RWPE2 (cell line): ENCODE data around the gene ZBED2.

Experiments
- ATAC-seq: fragments of 200-7000 bp; cut with Tn5 transposase; 3 replicates; pipeline ENCODE4 v1.9.1; 2021; ENCODE audit warnings: low read depth
- DNase-seq: peaks from one replicate; pipeline ENCODE4 v3.0.0-alpha.2; 2020; ENCODE audit warnings: low spot score
- H3K27ac ChIP-seq: fragments of 450-650 bp; 2 replicates; pipeline ENCODE4 v1.5.1; 2017; ENCODE audit warnings: mild to moderate bottlenecking; ENCODE audit not compliant: poor library complexity, severe bottlenecking
- H3K27me3 ChIP-seq: fragments of 250-450 bp; sonication (Bioruptor Pico); 2 replicates; pipeline ENCODE4 v1.5.1; 2021; ENCODE audit warnings: mild to moderate bottlenecking, moderate library complexity; ENCODE audit not compliant: insufficient read depth, poor library complexity, severe bottlenecking
- H3K36me3 ChIP-seq: fragments of 250-450 bp; sonication (Bioruptor Pico); 2 replicates; pipeline ENCODE4 v1.5.1; 2020; ENCODE audit warnings: low read depth, mild to moderate bottlenecking, moderate library complexity
- H3K4me1 ChIP-seq: fragments of 250-450 bp; sonication (Bioruptor Pico); 2 replicates; pipeline ENCODE4 v1.5.1; 2021; ENCODE audit warnings: mild to moderate bottlenecking, moderate library complexity; ENCODE audit not compliant: insufficient read depth, poor library complexity, severe bottlenecking
- H3K4me3 ChIP-seq: fragments of 250-450 bp; sonication (Bioruptor Pico); 2 replicates; pipeline ENCODE4 v1.5.1; 2021; ENCODE audit warnings: mild to moderate bottlenecking, moderate library complexity; ENCODE audit not compliant: severe bottlenecking
- H3K9me3 ChIP-seq: fragments of 250-450 bp; sonication (Bioruptor Pico); 2 replicates; pipeline ENCODE4 v1.5.1; 2021; ENCODE audit warnings: mild to moderate bottlenecking, moderate library complexity; ENCODE audit not compliant: severe bottlenecking
- TF ChIP-seq, protein P1 (sequence below): fragments of 450-650 bp; IDR thresholded peaks from one replicate; pipeline ENCODE4 v1.5.1; 2017; ENCODE audit warnings: mild to moderate bottlenecking, moderate library complexity; ENCODE audit not compliant: poor library complexity, severe bottlenecking

ZBED2 gene

DNA sequence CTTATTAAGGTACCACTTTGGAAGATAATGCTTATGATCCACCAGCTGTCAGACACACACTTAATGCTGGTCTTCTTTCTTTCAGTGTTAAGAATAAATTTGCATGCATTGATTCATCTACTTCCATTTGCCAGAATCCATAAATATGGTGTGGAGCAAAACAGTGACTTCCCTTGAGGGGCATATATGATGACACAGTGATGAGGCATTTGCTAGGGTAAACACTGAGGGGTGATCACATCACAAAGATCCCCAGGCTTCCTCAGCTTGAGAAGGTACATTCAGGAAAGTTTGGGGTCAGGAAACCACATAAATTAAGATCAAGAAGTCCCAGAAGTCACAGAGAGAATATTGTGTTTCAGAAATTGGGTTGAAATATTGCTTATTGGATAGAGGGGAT lies 9.9 kb upstream of the ZBED2 start:
- TF ChIP-seq, protein P1, sequence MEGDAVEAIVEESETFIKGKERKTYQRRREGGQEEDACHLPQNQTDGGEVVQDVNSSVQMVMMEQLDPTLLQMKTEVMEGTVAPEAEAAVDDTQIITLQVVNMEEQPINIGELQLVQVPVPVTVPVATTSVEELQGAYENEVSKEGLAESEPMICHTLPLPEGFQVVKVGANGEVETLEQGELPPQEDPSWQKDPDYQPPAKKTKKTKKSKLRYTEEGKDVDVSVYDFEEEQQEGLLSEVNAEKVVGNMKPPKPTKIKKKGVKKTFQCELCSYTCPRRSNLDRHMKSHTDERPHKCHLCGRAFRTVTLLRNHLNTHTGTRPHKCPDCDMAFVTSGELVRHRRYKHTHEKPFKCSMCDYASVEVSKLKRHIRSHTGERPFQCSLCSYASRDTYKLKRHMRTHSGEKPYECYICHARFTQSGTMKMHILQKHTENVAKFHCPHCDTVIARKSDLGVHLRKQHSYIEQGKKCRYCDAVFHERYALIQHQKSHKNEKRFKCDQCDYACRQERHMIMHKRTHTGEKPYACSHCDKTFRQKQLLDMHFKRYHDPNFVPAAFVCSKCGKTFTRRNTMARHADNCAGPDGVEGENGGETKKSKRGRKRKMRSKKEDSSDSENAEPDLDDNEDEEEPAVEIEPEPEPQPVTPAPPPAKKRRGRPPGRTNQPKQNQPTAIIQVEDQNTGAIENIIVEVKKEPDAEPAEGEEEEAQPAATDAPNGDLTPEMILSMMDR = no peak
- H3K36me3 ChIP-seq = no peaks in the 10 kb centered on the region
- ATAC-seq (peak; percentile 31; the same call in 1 of the 3 replicates), DNase-seq (no peak)
- peaks cover 17% of the 10 kb centered on the region for H3K4me1 ChIP-seq
- no peaks in the 10 kb centered on the region for H3K27me3 ChIP-seq
- peak overlapping the region; percentile 7 for H3K27ac ChIP-seq
- no peak overlapping the region for H3K4me3 ChIP-seq
- H3K9me3 ChIP-seq = no peaks in the 10 kb centered on the region

DNA sequence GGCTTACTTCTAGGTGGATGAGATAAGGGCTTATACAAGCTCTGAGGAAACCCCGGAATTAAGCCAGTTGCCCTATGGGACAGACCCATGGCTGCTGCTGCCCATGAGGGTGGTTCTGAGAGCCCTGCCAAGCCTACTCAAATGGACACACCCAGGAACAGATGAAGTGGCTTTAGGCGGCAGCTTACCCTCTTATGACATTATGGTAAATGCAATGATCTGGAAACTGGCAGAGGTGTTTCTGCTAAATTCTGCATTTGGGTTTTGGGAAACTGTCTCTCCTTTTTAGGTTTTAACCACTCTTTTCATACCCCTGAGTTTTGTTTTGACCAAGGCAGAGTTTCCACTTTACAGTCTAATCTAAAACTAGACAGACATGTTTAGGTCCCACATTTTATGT lies 9.0 kb upstream of the ZBED2 start:
- no peak for ATAC-seq
- Histone ChIP-seq H3K4me1 (peaks cover 9% of the 10 kb centered on the region), H3K9me3 (no peaks in the 10 kb centered on the region), H3K36me3 (no peaks in the 10 kb centered on the region), H3K27ac (no peak overlapping the region), H3K4me3 (no peak overlapping the region), H3K27me3 (no peaks in the 10 kb centered on the region)
- TF ChIP-seq, protein P1 = no peak
- DNase-seq = no peak

DNA sequence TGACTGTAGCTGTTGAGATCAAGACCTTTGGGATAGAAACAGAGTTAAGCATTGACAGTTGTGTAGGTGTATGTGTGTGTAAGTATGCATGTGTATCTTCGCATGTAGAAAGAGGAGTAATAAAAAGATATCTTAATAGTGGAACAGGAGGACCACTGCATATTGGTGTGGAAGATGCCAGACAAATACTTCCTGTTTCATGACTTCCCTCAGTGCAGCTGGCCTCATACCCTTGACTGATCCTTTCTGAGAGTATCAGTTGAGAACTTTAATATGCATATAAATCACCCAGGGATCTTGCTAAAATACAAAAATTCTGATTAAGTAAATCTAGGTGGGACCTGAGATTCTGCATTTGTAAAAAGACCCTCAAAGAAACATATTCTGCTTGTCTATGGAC lies 8.5 kb upstream of the ZBED2 start:
- TF ChIP-seq, protein P1 = no peak
- H3K36me3 ChIP-seq = no peaks in the 10 kb centered on the region
- no peaks in the 10 kb centered on the region for H3K9me3 ChIP-seq
- no peak overlapping the region for H3K27ac ChIP-seq
- no peak for DNase-seq
- no peak overlapping the region for H3K4me3 ChIP-seq
- no peak for ATAC-seq
- H3K27me3 ChIP-seq = no peaks in the 10 kb centered on the region
- peaks cover 9% of the 10 kb centered on the region for H3K4me1 ChIP-seq

DNA sequence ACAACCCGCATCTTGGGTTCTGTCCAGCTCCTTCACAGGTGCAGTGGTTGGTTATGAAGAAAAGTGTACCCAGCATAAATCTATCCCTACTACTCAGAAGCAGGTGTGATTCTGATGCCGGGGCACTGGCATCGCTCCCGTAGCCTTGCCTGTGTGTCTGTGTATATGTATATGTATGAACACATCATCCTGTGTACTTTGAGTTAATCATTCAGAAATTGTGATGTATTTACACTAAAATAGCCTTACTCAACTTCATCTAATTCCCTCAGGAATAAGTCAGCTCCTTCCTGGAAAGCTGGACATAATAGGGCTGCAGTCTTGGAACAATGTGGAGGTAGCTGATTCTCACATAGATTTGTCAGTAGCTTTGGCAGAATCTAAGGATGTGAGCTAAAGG lies 6.7 kb upstream of the ZBED2 start:
- Histone ChIP-seq H3K27me3 (no peaks in the 10 kb centered on the region), H3K9me3 (no peaks in the 10 kb centered on the region), H3K36me3 (no peaks in the 10 kb centered on the region), H3K4me3 (no peak overlapping the region), H3K27ac (no peak overlapping the region), H3K4me1 (peaks cover 17% of the 10 kb centered on the region)
- TF ChIP-seq, protein P1 = no peak
- DNase-seq = no peak
- ATAC-seq = no peak; the same call in 2 of the 3 replicates

DNA sequence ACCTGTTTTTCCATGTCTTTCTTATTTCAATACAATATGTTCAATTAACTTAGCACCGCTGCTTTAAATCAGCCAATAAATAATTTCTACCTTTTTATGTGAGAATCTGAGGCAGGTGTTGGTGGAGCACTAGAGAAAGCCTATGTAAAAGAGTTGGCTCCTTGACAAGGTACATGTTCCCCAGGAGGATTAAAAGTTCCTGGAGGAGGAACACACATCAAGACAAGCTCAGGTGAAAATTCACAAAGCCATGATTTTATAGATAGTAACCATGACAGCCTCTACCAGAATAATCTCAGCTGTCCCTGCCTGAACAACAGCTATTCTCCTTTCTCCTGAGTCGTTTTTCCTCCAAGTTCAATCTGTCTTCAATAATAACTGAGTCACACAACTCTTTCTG lies 3.4 kb upstream of the ZBED2 start:
- TF ChIP-seq, protein P1 = no peak
- Histone ChIP-seq H3K9me3 (no peaks in the 10 kb centered on the region), H3K4me1 (peaks cover 32% of the 10 kb centered on the region), H3K27ac (no peak overlapping the region), H3K36me3 (no peaks in the 10 kb centered on the region), H3K27me3 (no peaks in the 10 kb centered on the region), H3K4me3 (no peak overlapping the region)
- DNase-seq (no peak), ATAC-seq (no peak)
